ENCODE measurements around the gene C22orf39. TPM values are rescaled to one million over a fixed set of nuclear protein-coding genes. Genes with fewer than 3 reads are reported as not detected.

The C22orf39 gene
- total RNA-seq, 1 experiment from 2014 or later: 19.3 TPM

- Histone ChIP-seq H3K23me2 (ENCODE audit: insufficient read length, low read depth, low read length, poor library complexity, severe bottlenecking) (no peaks in the 10 kb centered on the region), H2AK5ac (ENCODE audit: insufficient read length, low read length) (no peak overlapping the region), H2BK15ac (ENCODE audit: low read depth, low read length) (no peak overlapping the region), H3K9me3 (ENCODE audit: control insufficient read depth, low read depth, low read length) (no peaks in the 10 kb centered on the region), H3K4me1 (ENCODE audit: insufficient read depth, low read length) (no peaks in the 10 kb centered on the region), H3K4ac (ENCODE audit: low read depth, low read length) (no peak overlapping the region), H3T11ph (ENCODE audit: low read length) (no peak overlapping the region), H2BK120ac (ENCODE audit: low read depth, low read length, poor library complexity, severe bottlenecking) (no peak overlapping the region), H3K79me1 (ENCODE audit: insufficient read depth, low read depth, low read length, poor library complexity, severe bottlenecking) (no peaks in the 10 kb centered on the region), H3K27ac (ENCODE audit: insufficient read length, low read depth, low read length) (no peak overlapping the region), H3K18ac (ENCODE audit: insufficient read length, low read depth, low read length) (no peak overlapping the region), H3K79me2 (ENCODE audit: insufficient read depth, low read length) (no peaks in the 10 kb centered on the region), H4K5ac (ENCODE audit: insufficient read length, low read depth, low read length) (no peak overlapping the region), H2BK20ac (ENCODE audit: low read depth, low read length, poor library complexity, severe bottlenecking) (no peak overlapping the region), H3K4me2 (ENCODE audit: insufficient read depth, insufficient read length, low read length) (no peak overlapping the region), H2BK5ac (ENCODE audit: insufficient read length, low read length) (no peak overlapping the region), H2AFZ (ENCODE audit: low read length) (no peak overlapping the region), H3K23ac (ENCODE audit: insufficient read length, low read depth, low read length) (no peak overlapping the region), H3K27me3 (ENCODE audit: insufficient read depth, low read length) (no peaks in the 10 kb centered on the region), H3K9ac (ENCODE audit: extremely low read depth, insufficient read length, low read length) (no peak overlapping the region), H3K56ac (ENCODE audit: insufficient read length, low read depth, low read length) (no peak overlapping the region), H4K8ac (replicated peaks; ENCODE audit: insufficient read length, low read depth, low read length) (no peak overlapping the region), H2BK12ac (ENCODE audit: insufficient read length, low read depth, low read length) (no peak overlapping the region), H4K20me1 (ENCODE audit: control insufficient read depth, insufficient read depth, insufficient read length) (no peaks in the 10 kb centered on the region), H4K91ac (ENCODE audit: insufficient read length, low read depth, low read length) (no peak overlapping the region), H3K14ac (ENCODE audit: insufficient read depth, low read length) (no peak overlapping the region)
- Mint-ChIP-seq H3K4me1 (no peaks in the 10 kb centered on the region), H3K36me3 (ENCODE audit: insufficient read depth in 1 of 3, low read depth in 3 of 3) (peaks cover 8 to 75% (median 65%) of the 10 kb centered on the region in 3 experiments; a peak in 6 of 7 replicates), H3K27me3 (ENCODE audit: low read depth) (no peaks in the 10 kb centered on the region), H3K27ac (no peak overlapping the region), H3K4me3 (no peak overlapping the region), H3K9me3 (no peaks in the 10 kb centered on the region)
- WGBS (ENCODE audit: extremely low coverage, insufficient read length, low lambda C conversion rate): no CpG with 5 or more reads among the region's 5 CpGs
- no peak for DNase-seq
- TF ChIP-seq CTCF (conservative IDR thresholded peaks at IDR 0.05): no peak
Measured at GRCh38 chr22:19490628-19491230, 43.2 kb upstream of the C22orf39 start.

All from H9 (cell line).